Left ventricle myocardium inferior (tissue), 1 donor: ENCODE measurements around the gene DGCR2. TPM values are rescaled to one million over a fixed set of nuclear protein-coding genes. Genes with fewer than 3 reads are reported as not detected.
"Not testable (repeated sequence)": the region's sequence is repeated elsewhere in the genome, so short reads cannot be mapped to it uniquely, and the experiment has no call there.

Experiments
- DNase-seq: peaks from one replicate; pipeline ENCODE4 v3.0.0-alpha.2; 2020
- H3K27ac ChIP-seq: fragments of 200-600 bp; replicated peaks from 2 replicates; pipeline ENCODE4 v1.8.0; 2021
- H3K27me3 ChIP-seq: fragments of 200-600 bp; 2 replicates; pipeline ENCODE4 v1.8.0; 2021; ENCODE audit warnings: low read depth
- H3K36me3 ChIP-seq: fragments of 200-600 bp; 2 replicates; pipeline ENCODE4 v1.8.0; 2021
- H3K4me1 ChIP-seq: fragments of 200-600 bp; 2 replicates; pipeline ENCODE4 v1.8.0; 2021
- H3K4me3 ChIP-seq: fragments of 200-600 bp; 2 replicates; pipeline ENCODE4 v1.8.0; 2021; ENCODE audit warnings: mild to moderate bottlenecking, moderate library complexity
- H3K9me3 ChIP-seq: fragments of 200-600 bp; replicated peaks from 2 replicates; pipeline ENCODE4 v1.8.0; 2021
- CTCF ChIP-seq: fragments of 200-600 bp; IDR thresholded peaks from 2 replicates; pipeline ENCODE4 v1.8.0; 2021; ENCODE audit warnings: antibody characterized with exemption, mild to moderate bottlenecking, borderline replicate concordance
- intact Hi-C: fragments of 100-400 bp; cut with micrococcal nuclease; formaldehyde crosslinking; loops from one replicate; pipeline ENCODE4 v1.11.0; 2022
- total RNA-seq: library from RNA; stranded (reverse); fragmentation: NEBNext Ultra II Directional; extraction: Animal tissue kit (Norgen Biotek cat#: 25700); gene quantifications from one replicate; pipeline ENCODE4 v1.2.1, GENCODE V29; 2021
- donor health status: DM: no; HTN: yes; CAD: no; lungs with severe emphysema.

DGCR2 gene
- total RNA-seq, 1 donor from 2014 or later: 33.0 TPM

- intact Hi-C loops: no loop called here
- no peak overlapping the region for H3K4me3 ChIP-seq
- DNase-seq: no peak
- H3K4me1 ChIP-seq: no peaks in the 10 kb centered on the region
- no peaks in the 10 kb centered on the region for H3K9me3 ChIP-seq
- peaks cover 57% of the 10 kb centered on the region for H3K36me3 ChIP-seq
- TF ChIP-seq CTCF: no peak
- no peaks in the 10 kb centered on the region for H3K27me3 ChIP-seq
- H3K27ac ChIP-seq: no peak overlapping the region
Observed at GRCh38 chr22:19038164-19038546, 84.1 kb downstream of the DGCR2 start.

GRCh38 chr22:19037282-19038163 lies 84.7 kb downstream of the DGCR2 start:
- intact Hi-C loops: no loop called here
- H3K27me3 ChIP-seq: no peaks in the 10 kb centered on the region
- DNase-seq: no peak
- H3K4me1 ChIP-seq: no peaks in the 10 kb centered on the region
- peaks cover 51% of the 10 kb centered on the region for H3K36me3 ChIP-seq
- no peaks in the 10 kb centered on the region for H3K9me3 ChIP-seq
- no peak overlapping the region for H3K27ac ChIP-seq
- H3K4me3 ChIP-seq: no peak overlapping the region
- no peak for TF ChIP-seq CTCF

- no peaks in the 10 kb centered on the region for H3K27me3 ChIP-seq
- H3K4me3 ChIP-seq: no peak overlapping the region
- no peaks in the 10 kb centered on the region for H3K9me3 ChIP-seq
- no peaks in the 10 kb centered on the region for H3K4me1 ChIP-seq
- no peak for DNase-seq
- H3K36me3 ChIP-seq: peaks cover 42% of the 10 kb centered on the region
- intact Hi-C loops: no loop called here
- H3K27ac ChIP-seq: no peak overlapping the region
- TF ChIP-seq CTCF: no peak
Observed at GRCh38 chr22:19036523-19037273, 85.5 kb downstream of the DGCR2 start.

GRCh38 chr22:19036229-19036522 lies 86.0 kb downstream of the DGCR2 start:
- no peak overlapping the region for H3K4me3 ChIP-seq
- no peak for TF ChIP-seq CTCF
- no peak for DNase-seq
- H3K36me3 ChIP-seq: peaks cover 37% of the 10 kb centered on the region
- intact Hi-C loops: no loop called here
- H3K9me3 ChIP-seq: no peaks in the 10 kb centered on the region
- no peak overlapping the region for H3K27ac ChIP-seq
- H3K27me3 ChIP-seq: no peaks in the 10 kb centered on the region
- no peaks in the 10 kb centered on the region for H3K4me1 ChIP-seq

GRCh38 chr22:19035474-19036228 lies 86.6 kb downstream of the DGCR2 start:
- H3K9me3 ChIP-seq: no peaks in the 10 kb centered on the region
- H3K4me3 ChIP-seq: no peak overlapping the region
- peaks cover 32% of the 10 kb centered on the region for H3K36me3 ChIP-seq
- H3K4me1 ChIP-seq: no peaks in the 10 kb centered on the region
- H3K27me3 ChIP-seq: peaks cover 3% of the 10 kb centered on the region
- no peak overlapping the region for H3K27ac ChIP-seq
- no peak for TF ChIP-seq CTCF
- intact Hi-C loops: no loop called here
- DNase-seq: no peak

GRCh38 chr22:19035126-19035473 lies 87.1 kb downstream of the DGCR2 start:
- DNase-seq, H3K9me3 ChIP-seq, intact Hi-C loops, H3K4me1 ChIP-seq, H3K27me3 ChIP-seq, H3K4me3 ChIP-seq, H3K27ac ChIP-seq: not testable (repeated sequence)
- H3K36me3 ChIP-seq: peaks cover 26% of the 10 kb centered on the region

GRCh38 chr22:19034724-19035120 lies 87.5 kb downstream of the DGCR2 start:
- intact Hi-C loops, H3K9me3 ChIP-seq, H3K4me1 ChIP-seq, H3K4me3 ChIP-seq, DNase-seq, H3K27ac ChIP-seq: not testable (repeated sequence)
- peaks cover 23% of the 10 kb centered on the region for H3K36me3 ChIP-seq
- H3K27me3 ChIP-seq: peaks cover 11% of the 10 kb centered on the region

GRCh38 chr22:19034031-19034723 lies 88.0 kb downstream of the DGCR2 start:
- H3K4me1 ChIP-seq, H3K9me3 ChIP-seq, H3K27ac ChIP-seq, intact Hi-C loops, H3K4me3 ChIP-seq, DNase-seq: not testable (repeated sequence)
- Histone ChIP-seq H3K36me3 (peaks cover 17% of the 10 kb centered on the region), H3K27me3 (peaks cover 16% of the 10 kb centered on the region)
